Liver (tissue), 9 donors: ENCODE measurements around the gene RPS19BP1. TPM values are rescaled to one million over a fixed set of nuclear protein-coding genes. Genes with fewer than 3 reads are reported as not detected.

Source experiments
- DNase-seq: peaks from one replicate; pipeline ENCODE4 v3.0.0-alpha.2; 2017; ENCODE audit warnings: low spot score
- H3K27ac ChIP-seq, 2 donors: one replicate each; pipeline ENCODE4 v1.7.0; 2013; ENCODE audit warnings: inconsistent platforms in 2 of 2, low read length in 2 of 2, control low read depth in 1 of 2, low read depth in 1 of 2, mild to moderate bottlenecking in 1 of 2
- H3K27me3 ChIP-seq, 4 donors: one replicate each; pipeline versions ENCODE4 v1.6.1 to v1.7.0; 2013; ENCODE audit warnings: low read length in 3 of 4, inconsistent platforms in 1 of 4, mild to moderate bottlenecking in 1 of 4, moderate library complexity in 1 of 4; ENCODE audit not compliant: control insufficient read depth in 4 of 4, insufficient read depth in 4 of 4
- H3K36me3 ChIP-seq, 4 donors: one replicate each; pipeline versions ENCODE4 v1.6.1 to v1.7.0; 2013; ENCODE audit warnings: low read length in 3 of 4, mild to moderate bottlenecking in 3 of 4, low read depth in 1 of 4, moderate library complexity in 1 of 4; ENCODE audit not compliant: control insufficient read depth in 4 of 4, insufficient read depth in 3 of 4
- H3K4me1 ChIP-seq, 4 donors: one replicate each; pipeline versions ENCODE4 v1.6.1 to v1.7.0; 2013; ENCODE audit warnings: low read length in 3 of 4, mild to moderate bottlenecking in 3 of 4, moderate library complexity in 1 of 4; ENCODE audit not compliant: control insufficient read depth in 4 of 4, insufficient read depth in 4 of 4
- H3K4me3 ChIP-seq, 3 donors: one replicate each; pipeline versions ENCODE4 v1.6.1 to v1.7.0; 2013; ENCODE audit warnings: low read length in 3 of 3, control low read depth in 1 of 3, low read depth in 1 of 3, mild to moderate bottlenecking in 1 of 3
- H3K9ac ChIP-seq, 2 donors: one replicate each; pipeline ENCODE4 v1.7.0; 2013; ENCODE audit warnings: low read length in 2 of 2, mild to moderate bottlenecking in 2 of 2, moderate library complexity in 2 of 2, control low read depth in 1 of 2, low read depth in 1 of 2
- H3K9me3 ChIP-seq, 4 donors: one replicate each; pipeline versions ENCODE4 v1.6.1 to v1.7.0; 2013; ENCODE audit warnings: low read length in 3 of 4; ENCODE audit not compliant: control insufficient read depth in 4 of 4
- ATF3 ChIP-seq: IDR thresholded peaks from 2 replicates; pipeline ENCODE4 v1.6.1; 2016; ENCODE audit warnings: antibody characterized with exemption
- CTCF ChIP-seq: fragments of 150-350 bp; IDR thresholded peaks from 2 replicates; pipeline ENCODE4 v1.5.1; 2017; ENCODE audit warnings: improper control_type of control experiment, low read depth, low read length; ENCODE audit not compliant: missing input control
- EGR1 ChIP-seq, 2 donors: IDR thresholded peaks; 2 replicates each; pipeline ENCODE4 v1.6.1; 2016 to 2018; ENCODE audit warnings: antibody characterized with exemption in 2 of 2, low read depth in 2 of 2
- FOXA1 ChIP-seq: IDR thresholded peaks from 2 replicates; pipeline ENCODE4 v1.6.1; 2016; ENCODE audit warnings: antibody characterized with exemption
- GABPA ChIP-seq, 2 donors: IDR thresholded peaks in 1 of 2; conservative IDR thresholded peaks in 1 of 2; 2 replicates each; pipeline ENCODE4 v1.6.1; 2016; ENCODE audit warnings: antibody characterized with exemption in 2 of 2, mild to moderate bottlenecking in 1 of 2, moderate library complexity in 1 of 2
- HNF4A ChIP-seq, 2 donors: conservative IDR thresholded peaks; 2 replicates each; pipeline ENCODE4 v1.6.1; 2016; ENCODE audit warnings: antibody characterized with exemption in 2 of 2, mild to moderate bottlenecking in 2 of 2
- HNF4G ChIP-seq: IDR thresholded peaks from 2 replicates; pipeline ENCODE4 v1.6.1; 2016; ENCODE audit warnings: antibody characterized with exemption
- JUND ChIP-seq, 2 donors: IDR thresholded peaks; 2 replicates each; pipeline ENCODE4 v1.6.1; 2016; ENCODE audit warnings: antibody characterized with exemption in 2 of 2
- MAX ChIP-seq: IDR thresholded peaks from 2 replicates; pipeline ENCODE4 v1.6.1; 2016; ENCODE audit warnings: antibody characterized with exemption
- NR2F2 ChIP-seq: IDR thresholded peaks from 2 replicates; pipeline ENCODE4 v1.6.1; 2016; ENCODE audit warnings: antibody characterized with exemption
- RAD21 ChIP-seq, 2 donors: IDR thresholded peaks; 2 replicates each; pipeline ENCODE4 v1.6.1; 2016; ENCODE audit warnings: antibody characterized with exemption in 2 of 2, mild to moderate bottlenecking in 2 of 2
- RXRA ChIP-seq, 2 donors: IDR thresholded peaks; 2 replicates each; pipeline ENCODE4 v1.6.1; 2017 to 2018; ENCODE audit warnings: antibody characterized with exemption in 2 of 2, mild to moderate bottlenecking in 1 of 2
- SP1 ChIP-seq: IDR thresholded peaks from 2 replicates; pipeline ENCODE4 v1.6.1; 2018; ENCODE audit warnings: antibody characterized with exemption, mild to moderate bottlenecking
- TAF1 ChIP-seq: conservative IDR thresholded peaks from 2 replicates; pipeline ENCODE4 v1.6.1; 2016; ENCODE audit warnings: antibody characterized with exemption, mild to moderate bottlenecking
- YY1 ChIP-seq: IDR thresholded peaks from 2 replicates; pipeline ENCODE4 v1.6.1; 2016; ENCODE audit warnings: antibody characterized with exemption, mild to moderate bottlenecking
- ZBTB33 ChIP-seq: IDR thresholded peaks from 2 replicates; pipeline ENCODE4 v1.6.1; 2016; ENCODE audit warnings: antibody characterized with exemption
- WGBS: extraction: QIAGEN DNeasy Blood & Tissue Kit; methylation state at CpG from one replicate; pipeline ENCODE4 v1.1.7; 2013; 5-methylcytosine and 5-hydroxymethylcytosine counted together
- polyA plus RNA-seq, 2 donors: library from polyadenylated mRNA; stranded (reverse) in 1 of 2; unstranded in 1 of 2; fragments of 200-250 nt in 1 of 2; fragments of >200 nt in 1 of 2; fragmentation: Nextera tagmentation in 1 of 2; extraction: Ambion mirVana in 1 of 2; gene quantifications; one replicate each; pipeline versions ENCODE4 v1.2.1 to v1.2.3, GENCODE V29; 2013 to 2015
- total RNA-seq, 2 donors: library from RNA; depleted of rRNA; stranded (reverse); fragments of >200 nt; gene quantifications; one replicate each; pipeline ENCODE4 v1.2.3, GENCODE V29; 2014
- donor health status: healthy.
- donor health status: healthy.
- donor health status: healthy.
- donor health status: healthy.
- donor health status: healthy.

Gene RPS19BP1
- total and polyA plus RNA-seq, 4 donors: 36.3 to 89.6 (median 63.3) TPM

- Histone ChIP-seq H3K4me1 (no peaks in the 10 kb centered on the region), H3K9me3 (no peaks in the 10 kb centered on the region), H3K9ac (no peak overlapping the region), H3K36me3 (no peaks in the 10 kb centered on the region), H3K4me3 (no peak overlapping the region), H3K27me3 (no peaks in the 10 kb centered on the region), H3K27ac (no peak overlapping the region)
- WGBS: 95% methylated on average over 39 of the region's 39 CpGs
- DNase-seq: no peak
- TF ChIP-seq ZBTB33: no peak
- no peak for TF ChIP-seq GABPA (IDR thresholded peaks at IDR 0.05 in 1 of 2, conservative IDR thresholded peaks at IDR 0.05 in 1 of 2)
- TF ChIP-seq CTCF: no peak
- TF ChIP-seq HNF4G: no peak
- no peak for TF ChIP-seq MAX
- no peak for TF ChIP-seq FOXA1
- no peak for TF ChIP-seq JUND (IDR thresholded peaks at IDR 0.05)
- no peak for TF ChIP-seq ATF3
- no peak for TF ChIP-seq EGR1 (IDR thresholded peaks at IDR 0.05; ENCODE audit: low read depth in 2 of 2)
- TF ChIP-seq YY1: no peak
Observed at GRCh38 chr22:39488563-39489083, 43.9 kb downstream of the RPS19BP1 start.

- H3K9me3 ChIP-seq: no peaks in the 10 kb centered on the region
- no peak overlapping the region for H3K27ac ChIP-seq
- no peak overlapping the region for H3K4me3 ChIP-seq
- DNase-seq: no peak
- no peak for TF ChIP-seq YY1
- no peak for TF ChIP-seq HNF4A (conservative IDR thresholded peaks at IDR 0.05)
- no peak for TF ChIP-seq MAX
- TF ChIP-seq SP1: no peak
- no peak for TF ChIP-seq NR2F2
- TF ChIP-seq JUND (IDR thresholded peaks at IDR 0.05): no peak
- no peak for TF ChIP-seq ZBTB33
- TF ChIP-seq RAD21 (IDR thresholded peaks at IDR 0.05): no peak
- TF ChIP-seq RXRA (IDR thresholded peaks at IDR 0.05): no peak
- TF ChIP-seq CTCF: no peak
- no peak for TF ChIP-seq HNF4G
- TF ChIP-seq FOXA1: no peak
- TF ChIP-seq GABPA (IDR thresholded peaks at IDR 0.05 in 1 of 2, conservative IDR thresholded peaks at IDR 0.05 in 1 of 2): no peak
- no peak for TF ChIP-seq ATF3
- TF ChIP-seq EGR1 (IDR thresholded peaks at IDR 0.05; ENCODE audit: low read depth in 2 of 2): no peak
- TF ChIP-seq TAF1: no peak
- WGBS: 96% methylated on average over 70 of the region's 70 CpGs
- H3K27me3 ChIP-seq: no peaks in the 10 kb centered on the region
- no peaks in the 10 kb centered on the region for H3K4me1 ChIP-seq
- no peak overlapping the region for H3K9ac ChIP-seq
- no peaks in the 10 kb centered on the region for H3K36me3 ChIP-seq
Observed at GRCh38 chr22:39487826-39488520, 44.6 kb downstream of the RPS19BP1 start.
